Measurements from ENCODE around the gene OSBP2.
"Not testable (repeated sequence)": the region's sequence is repeated elsewhere in the genome, so short reads cannot be mapped to it uniquely, and the experiment has no call there.

OSBP2 gene

DNA sequence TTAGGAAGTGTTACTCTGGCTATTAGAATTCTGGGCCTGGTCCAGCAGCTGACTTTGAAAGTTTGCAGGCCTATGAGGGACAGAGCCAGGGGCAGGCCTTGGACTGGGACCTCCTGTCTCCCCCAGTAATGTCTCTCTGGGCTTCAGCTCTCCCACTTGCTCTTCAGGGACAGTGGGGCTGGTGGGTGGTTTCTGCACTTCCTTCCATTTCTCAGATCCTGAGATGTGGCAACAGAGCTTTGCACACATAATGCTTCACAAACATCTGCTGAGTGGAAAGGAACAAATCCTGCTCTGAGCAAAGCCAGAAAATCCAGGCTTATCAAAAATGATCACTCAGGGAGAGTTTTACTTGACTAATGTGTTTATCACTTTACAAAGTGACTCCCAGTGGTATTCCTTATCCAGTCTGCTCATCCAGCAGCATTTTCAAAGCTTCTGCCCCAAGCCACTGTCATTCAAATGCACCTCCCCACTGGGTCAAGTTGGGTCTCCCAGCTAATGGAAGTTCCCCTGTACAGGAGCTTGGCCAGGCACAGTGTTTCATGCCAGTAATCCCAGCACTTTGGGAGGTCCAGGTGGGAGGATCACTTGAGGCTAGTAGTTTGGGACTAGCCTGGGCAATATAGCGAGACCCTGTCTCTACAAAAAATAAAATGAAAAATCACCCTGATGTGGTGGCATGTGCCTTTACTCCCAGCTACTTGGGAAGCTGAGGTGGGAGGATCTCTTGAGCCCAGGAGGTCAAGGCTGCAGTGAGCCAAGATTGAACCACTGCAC is 13.5 kb upstream of the OSBP2 start:
- no peak for DNase-seq

DNA sequence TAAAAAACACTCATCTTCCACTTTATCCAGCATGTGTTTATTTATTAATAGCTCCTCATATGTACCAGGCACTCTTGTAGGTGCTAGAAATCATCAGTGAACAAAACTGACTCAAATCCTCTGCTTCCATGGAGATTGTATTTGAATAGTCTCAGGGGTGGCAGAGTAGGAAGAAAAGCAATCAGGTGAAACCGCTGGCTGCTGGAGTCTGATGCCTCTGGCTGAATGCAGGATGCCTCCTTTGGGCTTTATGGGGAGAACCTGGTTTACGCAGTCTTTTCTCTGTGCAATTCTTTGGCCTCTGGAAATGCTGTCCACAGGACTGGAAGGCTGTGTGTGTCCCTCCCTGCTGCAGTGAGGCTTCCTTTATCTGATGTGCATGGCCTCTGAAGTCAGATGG is 12.8 kb upstream of the OSBP2 start:
- no peak for DNase-seq

DNA sequence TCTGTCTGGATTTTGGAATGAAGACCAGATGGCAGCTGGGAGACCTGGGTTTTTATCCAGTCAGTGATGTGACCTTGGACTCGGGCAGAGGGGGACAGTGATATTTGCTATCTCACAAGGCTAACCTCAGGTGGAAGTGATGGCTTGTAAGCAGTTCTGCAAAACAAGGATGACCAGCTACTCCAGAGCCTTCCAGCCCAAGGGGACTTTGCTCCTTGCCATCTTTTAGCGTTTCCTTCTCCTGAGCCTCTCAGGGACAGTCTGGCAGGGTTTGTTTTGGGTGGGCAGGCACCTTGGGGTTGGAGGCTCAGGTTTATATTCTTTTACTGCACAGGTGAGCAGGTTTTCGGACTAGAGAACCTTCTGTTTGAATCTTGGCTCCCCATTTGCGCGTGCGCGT is 9.5 kb upstream of the OSBP2 start:
- DNase-seq = no peak

DNA sequence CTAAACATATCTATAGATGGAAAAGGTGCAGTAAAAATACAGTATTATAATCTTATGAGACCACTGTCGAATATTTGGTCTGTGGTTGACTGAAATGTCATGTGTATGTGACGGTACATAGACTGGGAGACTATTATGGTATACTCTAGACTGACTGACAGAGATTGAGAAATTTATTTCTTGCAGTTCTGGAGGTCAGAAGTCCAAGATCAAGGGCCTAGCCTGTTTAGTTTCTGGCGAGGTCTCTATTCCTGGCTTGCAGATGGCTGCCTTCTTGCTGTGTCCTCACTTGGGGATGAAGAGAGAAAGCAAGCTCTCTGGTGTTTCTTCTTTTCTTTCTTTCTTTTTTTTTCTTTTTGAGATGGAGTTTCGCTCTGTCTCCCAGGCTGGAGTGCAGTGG is 7.3 kb upstream of the OSBP2 start:
- no peak for DNase-seq

DNA sequence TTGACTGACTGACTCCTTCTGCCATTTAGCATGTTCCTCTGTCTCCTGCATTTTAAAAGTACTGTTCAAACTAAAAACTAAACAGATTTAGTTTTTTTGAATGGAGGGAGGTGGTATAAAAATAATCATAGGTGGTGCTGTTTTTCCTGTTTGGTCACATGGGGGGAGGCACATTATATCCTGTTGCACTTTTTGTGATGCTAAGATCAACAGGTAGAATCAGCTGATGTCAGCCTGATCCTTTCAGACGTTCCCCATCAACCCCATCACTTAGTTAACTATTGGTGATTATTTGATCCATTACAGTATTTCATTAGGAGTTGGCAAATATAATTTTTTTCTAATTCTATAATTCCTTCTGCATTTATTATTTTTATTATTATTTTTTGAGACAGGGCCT is 5.1 kb upstream of the OSBP2 start:
- DNase-seq = no peak

DNA sequence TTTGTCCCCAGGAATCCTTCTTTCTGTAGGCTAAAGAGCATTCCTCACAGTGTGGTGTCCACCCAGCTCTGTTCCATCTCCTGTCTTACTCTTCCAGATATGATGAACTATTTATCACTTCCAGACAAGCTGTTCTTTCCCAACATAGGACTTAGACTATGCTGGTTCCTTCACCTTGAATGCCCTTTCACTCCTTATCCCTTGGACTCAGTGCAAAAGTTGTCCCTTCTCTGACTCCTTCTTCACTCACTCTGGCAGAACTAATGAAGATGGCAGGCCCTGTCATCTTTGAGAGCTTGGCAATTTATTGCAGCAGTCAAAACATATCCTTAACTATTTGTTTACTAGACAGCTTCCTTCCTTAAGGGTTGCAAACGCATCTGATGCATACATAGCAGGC is 3.5 kb upstream of the OSBP2 start:
- no peak for DNase-seq

DNA sequence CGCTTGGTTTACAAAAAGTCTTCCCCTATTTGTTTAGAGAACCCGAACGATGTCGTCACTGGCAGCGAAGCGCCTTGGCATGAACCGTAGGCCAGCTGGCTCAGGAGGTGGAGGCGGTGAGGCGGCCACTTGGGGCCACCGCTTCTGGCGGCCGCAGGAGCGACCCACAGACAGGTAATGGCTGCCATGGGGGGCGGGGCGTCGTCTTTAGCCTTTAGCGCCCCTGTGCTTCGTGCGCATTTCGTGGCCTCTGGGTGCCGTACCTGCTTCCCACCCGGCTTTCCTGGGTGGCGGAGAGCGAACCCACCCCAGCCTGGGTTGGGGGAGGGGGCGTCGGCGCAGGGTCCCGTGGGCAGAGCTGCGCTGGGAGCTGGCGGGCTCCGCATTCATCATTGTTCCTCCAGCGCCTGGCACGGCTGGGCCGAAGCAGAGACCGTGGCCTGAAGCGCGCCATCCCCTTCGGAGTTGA is 469 bp upstream of the OSBP2 start:
- peak; percentile 44 for DNase-seq

DNA sequence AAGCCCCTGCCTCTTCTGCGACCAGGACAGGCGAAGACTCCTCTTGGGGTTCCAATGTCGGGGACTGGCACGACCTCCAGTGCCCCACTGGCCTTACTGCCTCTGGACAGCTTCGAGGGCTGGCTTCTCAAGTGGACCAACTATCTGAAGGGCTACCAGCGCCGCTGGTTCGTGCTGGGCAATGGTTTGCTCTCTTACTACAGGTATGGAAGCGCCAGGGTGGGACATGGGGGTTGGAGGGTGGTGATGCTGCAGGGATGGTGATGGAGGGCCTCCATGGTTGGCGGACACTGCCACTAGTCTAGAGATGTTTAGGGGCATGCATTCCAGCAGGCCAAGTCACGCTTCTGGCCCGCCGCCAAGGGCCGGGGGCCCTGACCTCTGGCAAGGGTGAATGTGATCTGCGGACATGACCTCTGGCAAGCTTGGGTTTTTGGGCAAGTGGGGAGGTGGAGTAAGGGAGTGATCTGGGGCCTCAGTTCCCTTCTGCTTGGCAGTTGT is 727 bp downstream of the OSBP2 start:
- DNase-seq = no peak

DNA sequence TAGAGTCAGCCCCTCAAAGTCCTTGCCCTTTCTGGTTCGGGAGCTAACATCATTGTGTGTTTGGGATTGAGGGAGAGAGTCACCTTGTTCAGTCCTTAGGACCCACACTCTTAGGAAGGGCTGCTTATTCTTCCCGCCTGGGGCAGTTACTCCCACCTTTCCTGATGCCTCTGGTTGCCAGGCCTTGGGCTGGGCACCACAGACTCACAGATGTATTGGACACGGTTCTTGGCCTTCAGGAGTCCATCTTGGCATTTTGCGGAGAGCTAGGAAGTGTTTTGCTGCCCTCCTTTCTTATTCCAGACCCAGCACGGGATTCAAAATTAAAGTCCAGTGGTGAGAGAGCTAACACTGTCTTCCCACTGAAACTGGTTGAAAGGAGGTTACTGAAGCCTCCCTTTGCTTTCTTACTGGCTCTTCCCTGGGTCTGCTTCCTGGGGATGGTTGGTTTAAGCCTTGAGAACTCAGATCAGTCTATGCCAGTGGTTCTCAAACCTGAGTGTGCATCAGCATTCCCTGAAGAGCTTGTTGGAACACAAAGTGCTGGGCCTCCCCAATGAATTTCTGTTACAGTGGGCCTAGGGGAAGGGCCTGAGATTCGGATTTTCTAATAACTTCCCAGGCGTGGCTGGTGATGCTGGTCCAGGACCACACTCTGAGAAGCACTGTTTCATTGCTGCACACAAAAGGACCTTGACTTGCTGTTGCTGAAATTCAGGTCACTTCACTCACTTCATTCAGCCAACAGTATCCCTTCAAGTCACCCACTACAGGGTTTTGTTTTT is 1.4 kb downstream of the OSBP2 start:
- no peak for DNase-seq

DNA sequence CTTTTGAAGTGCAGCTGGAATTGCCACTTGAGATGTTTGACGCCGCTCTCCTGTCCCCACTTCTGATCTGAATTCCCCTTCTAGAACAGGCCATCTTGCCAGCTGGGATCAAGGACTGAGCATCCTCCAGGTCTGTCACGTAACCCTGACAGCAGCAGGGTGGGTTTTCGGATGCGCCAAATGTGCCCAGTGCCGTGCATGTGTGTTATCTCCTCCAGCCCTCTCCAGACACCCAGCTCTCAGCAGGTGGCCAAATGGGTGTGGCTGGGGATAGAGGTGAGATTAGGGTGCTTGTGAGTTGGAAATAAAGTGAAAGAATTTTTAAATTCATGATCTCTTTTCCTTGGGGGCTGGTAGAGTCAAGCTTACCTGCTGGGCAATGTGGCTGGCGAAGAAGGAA is 3.3 kb downstream of the OSBP2 start:
- DNase-seq = no peak

DNA sequence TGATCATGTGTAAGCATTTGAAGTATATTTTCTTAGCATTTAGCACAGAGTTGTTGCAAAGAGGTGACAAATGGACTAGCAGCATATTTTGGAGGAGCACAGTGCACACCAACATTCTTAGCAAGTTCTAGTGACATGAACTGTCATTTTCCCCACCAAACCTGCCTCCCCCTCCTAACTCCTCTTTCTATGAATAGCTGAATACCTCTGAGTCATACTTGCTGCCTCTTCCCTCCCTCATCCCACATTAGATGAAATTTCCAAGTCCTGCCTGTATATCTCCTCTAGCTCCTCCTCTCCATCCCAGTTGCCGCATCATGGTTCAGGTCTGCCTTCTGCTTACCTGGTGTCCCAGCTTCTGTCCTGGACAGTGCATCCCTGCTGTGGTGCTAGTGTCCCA is 7.2 kb downstream of the OSBP2 start:
- no peak for DNase-seq

DNA sequence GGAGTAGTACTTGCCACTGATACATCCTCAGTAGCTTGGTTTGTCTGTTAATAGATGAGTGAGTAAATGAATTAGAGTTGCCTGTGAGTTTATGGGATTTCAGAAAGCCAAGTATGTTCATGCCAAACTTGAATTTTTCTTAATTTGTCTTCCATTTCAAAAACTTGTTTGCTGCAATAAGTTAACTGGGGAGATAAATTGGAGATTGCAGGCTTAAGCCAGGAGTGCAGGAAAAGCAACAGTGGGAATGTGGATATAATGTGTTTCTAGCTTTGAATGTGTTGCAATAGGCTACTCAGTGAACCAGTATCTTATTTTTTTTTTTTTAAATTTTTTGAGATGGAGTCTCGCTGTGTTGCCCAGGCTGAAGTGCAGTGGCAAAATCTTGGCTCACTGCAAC is 8.2 kb downstream of the OSBP2 start:
- DNase-seq = no peak

DNA sequence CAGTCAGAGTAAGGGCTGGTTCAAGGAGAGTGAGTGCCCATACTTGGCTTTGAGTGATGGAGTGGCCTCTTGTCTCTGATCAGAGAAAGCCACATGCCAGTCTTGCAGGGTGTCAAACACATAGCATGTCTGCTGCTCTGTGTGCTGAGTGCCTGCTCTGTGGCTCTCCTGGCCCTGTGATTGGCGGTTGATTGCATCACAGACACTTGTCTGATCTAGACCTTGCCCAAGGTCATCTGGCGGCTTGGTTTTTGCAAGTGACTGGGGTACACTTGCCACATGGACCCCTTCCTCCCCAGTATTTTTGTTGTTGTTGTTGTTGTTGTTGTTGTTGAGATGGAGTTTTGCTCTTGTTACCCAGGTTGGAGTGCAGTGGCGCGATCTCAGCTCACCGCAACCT is 10.3 kb downstream of the OSBP2 start:
- DNase-seq = no peak

DNA sequence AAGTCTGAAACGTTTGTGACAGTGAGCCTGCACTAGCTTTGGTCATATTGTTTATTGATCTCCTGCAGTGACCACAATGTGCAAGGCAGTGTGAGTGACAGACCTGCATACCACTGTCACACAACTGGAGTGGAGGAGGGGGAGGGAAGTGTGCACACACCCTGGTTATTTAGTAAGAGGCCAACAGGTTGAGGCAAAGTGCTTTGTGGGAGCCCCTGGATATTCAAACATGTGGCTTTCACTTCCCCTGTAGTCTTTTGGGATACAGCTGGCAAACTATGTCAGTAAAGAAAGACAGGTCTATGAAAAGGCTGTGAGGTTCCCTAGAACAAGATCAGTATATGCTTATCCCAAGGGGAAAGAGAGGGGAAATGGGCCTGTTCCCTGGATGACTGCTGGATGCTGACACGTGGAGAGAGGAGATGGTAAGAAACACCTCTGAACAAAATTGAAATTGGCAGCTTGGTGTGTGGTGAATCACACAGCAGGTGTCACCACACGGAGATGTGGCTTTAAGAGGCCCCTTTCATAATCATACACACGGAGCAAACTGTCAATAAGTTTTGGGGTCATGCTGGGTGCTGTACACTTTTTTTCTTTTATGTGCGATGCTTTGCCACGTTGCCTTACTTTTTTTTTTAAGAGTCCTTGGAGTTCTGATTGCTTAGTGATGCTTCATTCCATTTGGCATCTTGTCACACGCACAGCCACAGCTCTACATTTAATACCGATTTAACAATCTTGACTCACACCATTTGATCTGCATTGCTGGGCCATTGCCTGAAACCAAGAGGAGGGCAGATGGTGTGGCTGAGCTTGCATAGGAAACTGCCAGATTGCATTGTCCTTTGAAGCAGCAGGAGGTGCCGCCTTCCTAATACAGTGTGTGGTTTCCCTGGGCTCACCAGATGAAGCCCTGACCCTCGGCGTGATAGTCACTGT is 11.3 kb downstream of the OSBP2 start:
- no peak for DNase-seq

DNA sequence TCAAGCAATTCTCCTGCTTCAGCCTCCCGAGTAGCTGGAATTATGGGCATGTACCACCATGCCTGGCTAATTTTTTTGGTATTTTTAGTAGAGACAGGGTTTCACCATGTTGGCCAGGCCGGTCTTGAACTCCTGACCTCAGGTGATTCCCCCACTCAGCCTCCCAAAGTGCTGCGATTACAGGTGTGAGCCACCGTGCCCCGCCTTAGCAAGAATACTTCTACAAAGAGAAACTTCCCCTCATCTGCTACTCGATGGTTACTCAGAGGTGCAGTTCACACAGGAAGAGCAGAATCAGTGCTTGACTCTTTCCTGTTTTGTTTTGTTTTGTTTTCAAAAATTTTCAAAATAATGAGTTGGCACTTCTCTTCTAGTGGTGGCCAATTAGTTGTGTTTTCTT is 15.3 kb downstream of the OSBP2 start:
- DNase-seq = not testable (repeated sequence)

DNA sequence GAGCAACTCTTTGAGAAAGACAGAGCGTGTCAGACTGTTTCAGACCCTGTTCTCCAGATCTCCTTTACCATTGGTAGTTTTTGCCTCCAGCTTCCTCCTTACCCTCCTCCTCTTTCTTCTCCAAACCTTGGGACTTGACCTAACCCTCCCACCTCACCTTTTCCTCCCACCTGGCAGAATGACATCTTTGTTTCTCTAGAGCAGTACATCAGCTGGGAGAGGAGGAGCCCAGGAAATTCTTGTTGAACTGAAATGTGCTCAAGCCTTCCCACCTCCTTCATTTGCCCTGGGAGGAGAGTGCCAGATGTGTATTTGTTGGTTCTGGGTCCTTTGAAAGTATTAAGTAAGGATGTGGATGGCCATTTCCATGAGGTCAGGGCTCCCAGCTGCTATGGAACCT is 17.4 kb downstream of the OSBP2 start:
- no peak for DNase-seq

DNA sequence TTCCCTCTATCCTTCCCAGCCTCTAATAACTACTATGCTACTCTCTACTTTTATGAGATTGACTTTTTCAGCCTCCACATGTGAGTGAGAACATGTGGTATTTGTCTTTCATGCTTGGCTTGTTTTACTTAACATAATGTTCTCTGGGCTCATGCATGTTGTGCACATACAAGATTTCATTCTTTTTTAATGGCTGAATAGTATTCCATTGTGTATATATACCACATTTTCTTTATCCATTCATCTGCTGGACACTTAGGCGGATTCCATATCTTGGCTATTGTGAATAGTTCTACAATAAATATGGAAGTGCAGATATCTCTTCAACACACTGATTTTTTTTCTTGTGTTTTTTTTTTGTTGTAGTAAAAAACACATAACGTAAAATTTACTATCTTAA is 19.4 kb downstream of the OSBP2 start:
- DNase-seq = no peak

DNA sequence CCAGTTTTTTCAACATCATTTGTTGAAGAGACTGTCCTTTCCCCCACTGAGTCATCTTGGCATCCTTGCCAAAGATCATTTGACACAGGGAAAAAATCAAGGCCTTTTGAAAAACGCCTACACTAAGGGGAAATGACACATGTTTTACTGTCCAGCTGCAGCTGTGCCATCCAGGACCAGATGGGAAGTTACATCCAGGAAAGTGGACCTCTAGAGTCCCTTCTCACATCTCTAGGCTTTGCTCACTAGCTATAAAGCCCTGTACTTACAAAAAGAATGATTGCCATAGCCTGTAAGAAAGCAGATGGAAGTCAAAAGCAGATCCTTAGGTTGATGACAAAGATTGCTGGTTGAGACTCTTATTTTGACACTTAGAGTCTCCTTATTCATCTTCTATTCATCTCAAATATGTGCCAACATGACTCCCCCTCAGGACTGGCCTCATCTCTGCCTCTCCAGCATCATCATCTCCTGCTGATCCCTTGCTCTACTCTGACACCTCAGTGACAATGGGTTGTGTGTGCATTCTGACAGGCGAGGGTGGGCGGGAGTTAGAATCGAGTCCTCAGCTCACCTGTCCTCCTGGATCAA is 22.8 kb downstream of the OSBP2 start:
- no peak for DNase-seq

DNA sequence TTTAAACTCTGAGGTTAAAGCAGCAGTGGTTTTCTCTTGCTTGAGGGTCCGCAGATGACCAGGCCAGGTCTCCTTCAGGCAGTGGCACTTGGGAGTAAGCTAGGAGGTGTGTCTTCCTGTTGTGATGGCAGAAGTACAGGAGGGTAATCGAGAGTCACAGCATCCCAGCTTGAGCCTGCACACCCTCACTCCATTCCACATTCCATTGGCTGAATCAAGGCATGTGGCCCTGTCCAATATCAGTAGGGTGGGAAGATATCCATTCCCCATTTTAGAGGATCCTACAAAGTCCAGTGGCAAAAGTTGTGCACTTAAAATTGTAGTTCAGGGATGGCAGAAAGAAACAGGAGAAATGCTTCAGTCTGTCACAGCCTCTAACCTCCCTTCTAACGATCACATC is 23.3 kb downstream of the OSBP2 start:
- no peak for DNase-seq

DNA sequence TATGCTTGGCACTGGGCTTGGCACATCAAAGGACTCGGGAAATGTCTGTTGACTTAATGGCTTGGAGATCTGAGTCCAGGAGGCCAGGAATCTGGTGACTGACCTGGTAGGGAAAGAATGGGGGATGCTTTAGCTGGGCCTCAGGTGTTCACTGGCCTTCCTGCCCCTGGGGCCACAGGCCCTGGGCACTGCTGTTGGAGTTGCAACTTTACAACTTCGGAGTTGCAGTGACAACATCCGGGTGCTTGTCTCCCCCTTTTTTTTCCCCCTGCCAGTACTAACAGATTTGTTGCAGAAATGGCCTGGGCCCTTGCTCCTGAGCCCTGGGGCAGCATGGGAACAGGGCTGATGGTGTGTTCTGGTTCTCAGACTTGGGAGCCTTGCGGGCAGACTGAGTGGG is 23.8 kb downstream of the OSBP2 start:
- DNase-seq = no peak

DNA sequence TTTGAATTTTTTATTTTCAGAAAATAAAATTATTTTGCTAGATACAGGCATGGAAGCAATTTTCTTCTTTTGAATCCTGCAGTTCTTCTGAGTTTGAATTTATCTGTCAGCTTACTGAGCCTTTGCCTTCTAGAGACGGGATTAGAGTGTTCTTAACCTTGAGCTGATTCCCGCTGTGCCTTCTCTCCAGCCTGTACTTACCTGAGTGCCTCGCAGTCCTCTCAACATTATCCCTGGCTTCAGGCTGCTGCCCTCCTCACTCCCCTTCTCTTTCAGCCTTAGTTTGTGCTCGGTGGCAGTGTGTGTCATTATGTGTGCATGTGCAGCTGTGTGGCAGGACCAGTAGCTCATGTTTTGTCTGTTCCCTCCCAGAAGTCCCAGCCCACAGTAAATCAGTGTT is 24.3 kb downstream of the OSBP2 start:
- no peak for DNase-seq

DNA sequence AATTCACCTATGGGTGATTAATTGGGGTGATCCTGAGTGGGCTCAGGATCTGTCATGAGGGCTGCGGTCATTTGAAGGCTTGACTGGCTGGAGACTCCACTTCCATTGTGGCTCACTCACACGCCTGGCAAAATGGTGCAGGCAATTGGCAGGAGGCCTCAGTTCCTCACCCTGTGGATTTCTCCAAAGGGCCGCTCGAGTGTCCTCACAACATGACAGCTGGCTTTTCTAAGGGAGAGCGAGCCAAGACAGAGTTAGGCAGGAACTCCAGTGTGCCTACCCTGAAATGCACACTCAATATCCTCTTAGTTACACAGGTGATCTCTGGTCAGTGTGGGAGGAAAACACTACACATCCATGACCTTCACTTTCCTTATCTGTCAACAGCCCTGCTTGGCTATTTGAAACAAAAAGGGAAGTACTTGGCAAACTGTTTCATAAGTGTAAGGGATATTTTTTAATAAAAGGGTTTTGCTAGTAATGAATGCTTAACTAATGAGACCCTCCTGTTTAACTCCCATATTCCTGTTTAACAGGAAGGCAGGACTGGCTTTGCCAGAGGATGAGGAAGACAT is 25.7 kb downstream of the OSBP2 start:
- no peak for DNase-seq

Measured in NCI-H526 treated with DMSO at 0.1 percent for 48 hours (cell line).